ENCODE results near the gene LAMA4.

LAMA4 gene, protein sequence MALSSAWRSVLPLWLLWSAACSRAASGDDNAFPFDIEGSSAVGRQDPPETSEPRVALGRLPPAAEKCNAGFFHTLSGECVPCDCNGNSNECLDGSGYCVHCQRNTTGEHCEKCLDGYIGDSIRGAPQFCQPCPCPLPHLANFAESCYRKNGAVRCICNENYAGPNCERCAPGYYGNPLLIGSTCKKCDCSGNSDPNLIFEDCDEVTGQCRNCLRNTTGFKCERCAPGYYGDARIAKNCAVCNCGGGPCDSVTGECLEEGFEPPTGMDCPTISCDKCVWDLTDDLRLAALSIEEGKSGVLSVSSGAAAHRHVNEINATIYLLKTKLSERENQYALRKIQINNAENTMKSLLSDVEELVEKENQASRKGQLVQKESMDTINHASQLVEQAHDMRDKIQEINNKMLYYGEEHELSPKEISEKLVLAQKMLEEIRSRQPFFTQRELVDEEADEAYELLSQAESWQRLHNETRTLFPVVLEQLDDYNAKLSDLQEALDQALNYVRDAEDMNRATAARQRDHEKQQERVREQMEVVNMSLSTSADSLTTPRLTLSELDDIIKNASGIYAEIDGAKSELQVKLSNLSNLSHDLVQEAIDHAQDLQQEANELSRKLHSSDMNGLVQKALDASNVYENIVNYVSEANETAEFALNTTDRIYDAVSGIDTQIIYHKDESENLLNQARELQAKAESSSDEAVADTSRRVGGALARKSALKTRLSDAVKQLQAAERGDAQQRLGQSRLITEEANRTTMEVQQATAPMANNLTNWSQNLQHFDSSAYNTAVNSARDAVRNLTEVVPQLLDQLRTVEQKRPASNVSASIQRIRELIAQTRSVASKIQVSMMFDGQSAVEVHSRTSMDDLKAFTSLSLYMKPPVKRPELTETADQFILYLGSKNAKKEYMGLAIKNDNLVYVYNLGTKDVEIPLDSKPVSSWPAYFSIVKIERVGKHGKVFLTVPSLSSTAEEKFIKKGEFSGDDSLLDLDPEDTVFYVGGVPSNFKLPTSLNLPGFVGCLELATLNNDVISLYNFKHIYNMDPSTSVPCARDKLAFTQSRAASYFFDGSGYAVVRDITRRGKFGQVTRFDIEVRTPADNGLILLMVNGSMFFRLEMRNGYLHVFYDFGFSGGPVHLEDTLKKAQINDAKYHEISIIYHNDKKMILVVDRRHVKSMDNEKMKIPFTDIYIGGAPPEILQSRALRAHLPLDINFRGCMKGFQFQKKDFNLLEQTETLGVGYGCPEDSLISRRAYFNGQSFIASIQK (N-terminal part only)

DNA sequence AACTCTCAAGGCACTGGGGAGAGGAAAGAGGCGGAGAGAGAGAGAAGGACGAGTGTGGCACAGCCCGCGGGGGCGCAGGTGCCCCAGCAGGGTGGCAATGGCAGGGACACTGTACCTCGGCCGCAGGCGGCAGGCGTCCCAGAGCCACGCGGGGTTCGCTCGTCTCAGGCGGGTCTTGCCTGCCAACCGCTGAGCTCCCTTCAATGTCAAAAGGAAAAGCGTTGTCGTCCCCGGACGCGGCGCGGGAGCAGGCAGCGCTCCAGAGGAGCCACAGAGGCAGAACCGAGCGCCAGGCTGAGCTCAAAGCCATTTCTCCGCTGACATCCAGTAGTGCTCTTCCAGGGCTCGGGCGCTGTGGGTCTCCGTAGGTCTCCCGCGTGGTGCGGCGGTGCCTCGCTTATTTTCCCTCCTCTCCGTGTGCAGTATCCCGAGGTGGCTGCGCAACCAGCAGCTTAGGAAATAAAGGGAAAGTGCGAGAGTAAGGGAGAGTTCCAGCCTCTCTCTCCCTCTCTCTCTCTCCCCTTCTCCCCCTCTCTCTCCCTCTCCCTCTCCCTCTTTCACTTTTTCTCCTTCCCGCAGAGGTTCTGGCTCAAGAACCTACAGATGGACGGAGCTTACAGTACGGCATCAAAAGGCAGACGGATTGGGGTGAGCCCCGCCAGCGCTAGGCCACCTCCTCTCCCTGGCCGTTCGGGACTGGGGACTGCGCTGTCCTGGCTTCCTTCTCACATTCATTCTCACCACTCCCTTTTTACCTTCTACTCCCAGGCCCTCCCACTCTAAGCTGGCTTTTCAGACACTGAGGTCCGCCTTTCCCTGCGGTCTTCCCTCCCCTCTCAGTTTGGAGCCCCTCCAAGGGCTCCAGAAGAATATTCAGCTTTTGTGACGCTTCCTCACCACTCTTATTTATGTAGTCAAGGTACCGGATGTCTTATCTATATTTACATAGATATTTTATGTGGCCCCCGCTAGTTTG lies at the start of gene LAMA4:
LAMA4 (minus strand) TSS at position 727 of the 976 bp plus-strand sequence; CDS start at position 310, 417 bp downstream.
- in situ Hi-C loops (cut with HindIII; ENCODE audit: low pct_unique_long_range_greater_than_20kb, low sequenced_read_pairs), result no loop called here
- TF ChIP-seq JUND (IDR thresholded peaks at IDR 0.05; ENCODE audit: low read depth), result no peak
- DNase-seq (ENCODE audit: low read depth in 1 of 2, low spot score in 1 of 2), result peak; percentile 16 to 40

DNA sequence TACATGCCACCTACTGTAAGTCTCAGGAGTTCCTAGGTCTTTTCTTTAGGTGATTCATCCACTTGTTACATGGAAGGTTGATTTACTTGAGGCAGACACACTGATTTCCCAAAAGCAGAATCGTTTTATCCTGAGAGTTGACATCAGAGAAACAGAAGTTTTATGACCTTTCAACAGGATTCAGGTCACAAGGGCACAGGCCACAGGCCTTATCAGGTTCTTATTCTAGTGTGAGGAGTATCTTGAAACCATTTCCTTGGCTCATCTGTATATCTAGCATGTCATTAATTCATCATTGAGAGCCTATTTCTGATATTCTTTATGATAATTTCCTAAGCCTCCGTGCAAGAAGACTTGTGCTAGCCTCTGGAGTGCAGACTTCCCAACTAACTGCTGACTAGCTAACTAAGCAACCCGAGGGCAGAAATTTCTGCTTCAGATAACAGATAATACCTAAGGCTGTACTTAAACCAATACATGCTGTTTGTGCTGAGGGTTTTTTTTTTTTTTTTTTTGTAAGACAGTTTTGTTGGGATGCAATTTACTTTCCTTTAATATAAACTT lies 47.9 kb upstream of the LAMA4 start:
- in situ Hi-C loops (cut with HindIII; ENCODE audit: low pct_unique_long_range_greater_than_20kb, low sequenced_read_pairs), result no loop called here
- DNase-seq (ENCODE audit: low read depth in 1 of 2, low spot score in 1 of 2), result no peak
- no peak for TF ChIP-seq JUND (IDR thresholded peaks at IDR 0.05; ENCODE audit: low read depth)

DNA sequence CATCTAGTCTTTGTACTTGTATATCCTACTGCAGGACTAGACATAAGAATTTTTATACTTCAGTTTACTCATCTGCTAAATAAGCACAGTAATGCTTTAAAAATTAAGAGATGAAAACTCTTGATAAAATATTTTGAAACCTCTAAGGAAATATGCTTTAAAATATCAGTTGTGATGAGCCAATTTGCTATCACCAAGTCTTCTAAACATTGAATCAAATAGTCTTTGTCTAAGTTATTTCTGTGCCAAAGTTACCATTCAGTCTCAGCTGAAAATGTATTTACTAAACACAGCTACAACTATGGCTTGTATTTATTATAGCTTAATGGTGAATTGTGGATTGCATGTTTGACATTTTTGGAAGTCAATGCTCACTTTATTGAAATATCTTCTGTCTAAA lies 46.5 kb upstream of the LAMA4 start:
- no peak for DNase-seq (ENCODE audit: low read depth in 1 of 2, low spot score in 1 of 2)
- no peak for TF ChIP-seq JUND (IDR thresholded peaks at IDR 0.05; ENCODE audit: low read depth)
- in situ Hi-C loops (cut with HindIII; ENCODE audit: low pct_unique_long_range_greater_than_20kb, low sequenced_read_pairs), result no loop called here

DNA sequence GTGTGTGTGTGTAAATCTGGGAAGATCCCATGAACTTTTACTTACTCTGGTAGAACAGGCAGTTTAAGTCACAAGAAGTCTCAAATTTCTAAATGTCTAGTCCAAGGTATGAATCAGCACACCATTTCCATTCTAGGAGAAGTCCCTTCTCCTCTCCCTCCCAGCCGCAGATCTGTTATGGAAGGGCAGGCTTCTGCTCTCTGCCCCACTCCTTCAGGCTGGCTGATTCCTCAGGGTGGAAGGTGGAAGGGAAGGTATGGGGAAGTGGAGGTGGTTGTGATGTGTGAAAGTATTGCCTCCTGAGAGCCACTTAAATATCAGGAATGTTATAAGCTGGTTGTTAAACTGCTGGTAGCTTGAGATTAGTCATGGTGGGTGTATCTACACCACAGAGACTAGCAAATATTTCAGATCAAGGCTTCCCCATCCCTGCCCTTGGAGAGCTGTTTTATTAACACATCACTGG lies 44.5 kb upstream of the LAMA4 start:
- in situ Hi-C loops (cut with HindIII; ENCODE audit: low pct_unique_long_range_greater_than_20kb, low sequenced_read_pairs), result no loop called here
- DNase-seq (ENCODE audit: low read depth in 1 of 2, low spot score in 1 of 2), result no peak
- TF ChIP-seq JUND (IDR thresholded peaks at IDR 0.05; ENCODE audit: low read depth), result no peak

DNA sequence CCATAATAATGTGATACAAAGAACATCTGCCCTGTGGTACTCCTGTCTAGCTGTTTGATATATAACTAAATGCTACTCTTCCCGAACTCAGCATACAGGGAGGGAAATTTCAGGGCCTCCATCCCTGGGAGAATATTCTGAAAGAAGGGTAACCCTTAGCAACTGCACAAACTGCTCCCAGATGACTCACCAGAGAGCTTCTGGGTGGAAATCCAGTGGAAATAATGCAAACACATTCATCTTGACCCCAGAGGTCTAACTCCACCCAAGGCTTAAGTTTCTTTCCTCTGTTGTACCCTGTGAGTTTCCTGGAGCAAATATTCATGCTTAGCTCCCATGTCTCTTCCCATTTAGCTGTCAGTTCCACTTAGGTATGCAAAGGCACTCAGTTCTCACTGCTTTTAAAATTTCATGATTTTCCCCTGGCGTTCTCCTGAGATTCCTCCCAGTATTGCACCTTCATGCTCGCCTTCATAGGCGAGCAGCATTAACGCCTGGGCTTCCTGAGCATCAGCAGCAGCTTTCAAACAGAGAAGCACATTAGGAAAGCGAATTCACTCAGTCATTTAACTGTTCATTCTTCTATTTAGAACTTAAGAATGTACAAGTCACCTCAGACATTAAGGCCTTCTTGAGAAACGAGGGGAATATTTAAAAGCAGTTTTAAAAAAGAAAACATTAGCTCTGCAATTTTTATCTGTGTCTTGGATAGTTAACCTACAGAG lies 43.8 kb upstream of the LAMA4 start:
- DNase-seq (ENCODE audit: low read depth in 1 of 2, low spot score in 1 of 2), result no peak
- no peak for TF ChIP-seq JUND (IDR thresholded peaks at IDR 0.05; ENCODE audit: low read depth)
- in situ Hi-C loops (cut with HindIII; ENCODE audit: low pct_unique_long_range_greater_than_20kb, low sequenced_read_pairs), result no loop called here

DNA sequence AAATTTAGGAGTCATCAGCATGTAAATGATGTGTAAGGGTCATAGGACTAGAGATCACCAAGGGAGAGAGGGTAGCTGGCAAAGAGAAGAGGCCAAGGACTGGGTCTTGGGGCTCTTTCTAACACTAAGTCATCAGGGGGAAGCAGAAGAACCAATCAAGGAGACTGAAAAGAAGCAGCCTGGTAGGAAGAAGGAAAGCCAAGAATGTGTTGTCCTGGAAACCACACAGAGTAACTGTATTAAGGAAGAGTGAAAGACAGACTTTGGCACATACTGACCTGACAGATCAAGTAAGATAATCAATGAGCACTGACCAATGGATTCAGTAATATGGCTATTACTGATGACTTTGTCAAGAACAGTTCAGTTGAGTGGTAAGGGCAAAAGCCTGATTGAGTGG lies 42.3 kb upstream of the LAMA4 start:
- no peak for TF ChIP-seq JUND (IDR thresholded peaks at IDR 0.05; ENCODE audit: low read depth)
- in situ Hi-C loops (cut with HindIII; ENCODE audit: low pct_unique_long_range_greater_than_20kb, low sequenced_read_pairs), result no loop called here
- DNase-seq (ENCODE audit: low read depth in 1 of 2, low spot score in 1 of 2), result no peak

DNA sequence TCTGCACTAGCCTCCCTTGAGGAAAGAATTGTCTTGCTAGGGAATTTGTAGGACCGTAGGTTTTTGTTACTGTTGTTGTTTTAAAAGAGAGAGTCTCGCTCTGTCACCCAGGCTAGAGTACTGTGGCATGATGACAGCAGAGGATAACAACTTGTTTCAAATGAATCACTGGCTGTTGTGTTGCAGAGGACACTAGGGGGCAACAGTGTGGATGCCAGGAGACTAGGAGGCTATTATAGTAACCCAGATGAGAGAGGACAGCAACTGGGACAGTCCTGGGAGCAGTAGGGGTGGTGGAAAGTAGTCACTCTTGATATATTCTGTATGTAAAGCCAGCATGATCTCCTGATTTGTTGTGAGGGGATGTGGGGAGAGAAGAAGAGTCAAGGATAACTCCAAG lies 41.8 kb upstream of the LAMA4 start:
- DNase-seq (ENCODE audit: low read depth in 1 of 2, low spot score in 1 of 2), result peak in 1 of 2 experiments; percentile 51
- in situ Hi-C loops (cut with HindIII; ENCODE audit: low pct_unique_long_range_greater_than_20kb, low sequenced_read_pairs), result no loop called here
- TF ChIP-seq JUND (IDR thresholded peaks at IDR 0.05; ENCODE audit: low read depth), result no peak

DNA sequence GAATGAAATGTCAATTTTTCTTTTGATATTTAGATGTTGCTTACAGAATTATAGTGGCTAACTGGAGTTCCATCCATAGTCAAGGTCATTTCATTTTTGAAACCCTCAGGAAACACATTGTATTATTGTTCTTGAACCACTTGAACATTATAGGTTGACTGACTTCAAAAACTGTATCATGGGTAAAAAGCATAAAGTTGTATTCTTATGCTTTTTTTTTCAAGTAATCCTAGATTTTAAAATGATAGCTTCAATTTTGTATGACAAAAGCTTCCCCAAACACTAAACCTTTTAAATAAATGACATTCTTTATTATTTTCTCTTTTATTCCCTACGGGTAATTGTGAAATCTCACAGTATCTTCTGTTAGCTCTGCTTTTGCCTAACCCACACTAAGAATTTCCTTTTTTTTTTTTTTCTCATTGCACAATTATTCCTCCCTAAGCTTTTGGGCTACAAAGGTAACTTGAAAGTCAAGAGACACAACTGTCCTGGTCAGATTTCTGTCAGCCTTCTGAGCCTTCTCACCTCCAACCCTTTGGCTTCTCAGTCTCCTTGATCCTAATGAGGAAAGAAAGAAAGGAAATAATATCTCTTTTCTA lies 36.9 kb upstream of the LAMA4 start:
- in situ Hi-C loops (cut with HindIII; ENCODE audit: low pct_unique_long_range_greater_than_20kb, low sequenced_read_pairs), result no loop called here
- no peak for TF ChIP-seq JUND (IDR thresholded peaks at IDR 0.05; ENCODE audit: low read depth)
- DNase-seq (ENCODE audit: low read depth in 1 of 2, low spot score in 1 of 2), result no peak

DNA sequence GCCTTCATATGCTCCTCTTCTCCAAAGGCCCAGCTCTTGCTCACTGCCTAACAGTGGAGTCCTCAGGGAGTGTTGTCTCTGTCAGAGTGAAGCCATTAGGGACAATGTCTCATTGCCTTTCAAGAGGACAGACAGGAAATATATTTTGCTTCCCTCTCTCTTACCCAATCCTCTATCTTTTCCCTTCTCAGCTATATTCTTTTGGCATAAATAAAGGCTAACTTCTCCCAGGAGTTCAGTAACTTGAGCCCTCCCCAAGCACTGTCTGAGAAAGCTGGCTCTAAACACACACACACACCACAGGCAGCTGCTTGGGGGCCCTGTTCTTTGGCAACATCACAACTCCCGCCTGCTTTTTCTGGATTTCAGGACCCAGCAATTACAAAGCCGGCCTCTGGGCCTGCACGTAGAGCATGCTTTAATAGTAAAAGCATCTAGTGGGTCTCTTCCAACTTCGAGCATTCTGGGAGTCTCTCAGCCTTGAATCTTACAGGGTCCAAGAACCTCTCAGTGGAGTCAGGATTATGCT lies 34.7 kb upstream of the LAMA4 start:
- in situ Hi-C loops (cut with HindIII; ENCODE audit: low pct_unique_long_range_greater_than_20kb, low sequenced_read_pairs), result no loop called here
- no peak for DNase-seq (ENCODE audit: low read depth in 1 of 2, low spot score in 1 of 2)
- no peak for TF ChIP-seq JUND (IDR thresholded peaks at IDR 0.05; ENCODE audit: low read depth)

DNA sequence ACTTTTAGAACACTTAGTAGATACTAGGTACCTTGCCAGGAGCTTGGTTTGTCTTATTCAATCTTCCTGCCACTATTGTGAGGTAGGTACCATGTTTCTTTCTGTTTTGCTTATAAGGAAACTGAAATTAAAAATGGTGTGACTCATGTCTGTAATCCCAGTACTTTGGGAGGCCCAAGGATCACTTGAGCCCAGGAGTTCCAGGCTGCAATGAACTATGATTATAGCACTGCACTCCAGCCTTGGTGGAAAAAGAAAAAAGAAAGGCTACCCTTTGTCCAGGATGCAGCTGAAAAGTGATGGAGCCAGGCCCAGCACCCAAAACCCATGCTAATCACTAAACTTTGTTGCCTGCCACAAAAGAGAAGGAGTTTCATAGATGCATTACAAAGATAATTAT lies 34.1 kb upstream of the LAMA4 start:
- DNase-seq (ENCODE audit: low read depth in 1 of 2, low spot score in 1 of 2), result no peak
- in situ Hi-C loops (cut with HindIII; ENCODE audit: low pct_unique_long_range_greater_than_20kb, low sequenced_read_pairs), result no loop called here
- no peak for TF ChIP-seq JUND (IDR thresholded peaks at IDR 0.05; ENCODE audit: low read depth)
